GM19438 (cell line): ENCODE measurements around the gene ASTN1.
"Not testable (repeated sequence)": the region's sequence is repeated elsewhere in the genome, so short reads cannot be mapped to it uniquely, and the experiment has no call there.

Source experiments
- ATAC-seq: cut with Tn5 transposase; IDR thresholded peaks from one replicate; pipeline ENCODE4 v1.9.1; 2021; ENCODE audit warnings: low read depth; ENCODE audit not compliant: unreplicated experiment

ASTN1 gene

DNA sequence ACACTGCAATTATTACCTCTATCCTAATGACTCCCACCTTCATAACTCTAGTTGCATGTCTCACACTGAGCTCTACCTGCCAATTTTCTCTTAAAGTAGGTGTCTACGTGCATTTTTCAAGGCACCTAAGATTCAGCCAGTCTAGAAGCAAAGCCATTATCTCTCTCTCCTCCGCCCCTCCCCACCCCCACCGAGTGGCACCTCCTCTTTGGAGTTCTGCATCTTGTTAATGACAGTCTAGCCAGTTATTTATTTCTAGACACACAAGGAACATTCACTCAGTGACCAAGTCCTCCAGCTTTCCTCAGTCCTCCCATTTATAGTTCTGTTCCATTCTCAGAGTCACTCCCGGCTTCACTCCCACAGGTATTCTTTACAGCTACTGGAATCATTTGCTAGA, 47.6 kb downstream of the ASTN1 start:
- no peak for ATAC-seq

DNA sequence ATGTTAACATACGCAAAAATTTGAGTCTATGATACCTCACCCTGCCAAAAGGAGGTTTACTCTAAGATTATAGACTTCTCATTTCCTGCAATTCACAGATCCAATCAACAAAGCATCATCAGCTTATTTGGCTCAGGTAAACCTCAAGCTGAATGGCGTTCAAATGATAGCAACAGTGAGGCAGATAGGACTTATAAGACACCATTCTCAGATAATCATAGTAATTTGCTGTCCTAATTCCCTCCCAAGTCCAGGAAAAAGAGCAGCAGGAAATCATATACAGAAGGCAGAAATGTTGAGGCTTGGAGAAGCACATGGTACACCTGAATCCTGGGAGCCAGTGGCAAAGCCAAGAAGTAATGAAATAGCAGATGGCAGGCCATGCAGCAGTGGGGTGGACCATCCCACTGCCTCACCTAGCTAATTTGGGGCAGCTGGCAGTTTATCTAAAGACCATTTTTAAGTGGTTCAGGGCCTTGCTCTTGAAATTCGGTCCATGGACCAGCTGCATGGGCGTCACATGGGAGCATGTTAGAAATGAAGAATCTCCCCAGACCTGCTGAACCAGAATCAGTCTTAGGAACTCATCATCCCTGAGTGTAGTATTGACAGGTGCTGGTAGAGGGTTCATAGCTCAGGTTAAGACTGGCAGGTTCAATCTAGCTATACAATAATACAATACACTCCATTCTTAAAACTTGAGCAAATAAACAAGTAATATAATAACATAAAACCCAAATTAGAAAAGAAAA, 57.7 kb downstream of the ASTN1 start:
- no peak for ATAC-seq

DNA sequence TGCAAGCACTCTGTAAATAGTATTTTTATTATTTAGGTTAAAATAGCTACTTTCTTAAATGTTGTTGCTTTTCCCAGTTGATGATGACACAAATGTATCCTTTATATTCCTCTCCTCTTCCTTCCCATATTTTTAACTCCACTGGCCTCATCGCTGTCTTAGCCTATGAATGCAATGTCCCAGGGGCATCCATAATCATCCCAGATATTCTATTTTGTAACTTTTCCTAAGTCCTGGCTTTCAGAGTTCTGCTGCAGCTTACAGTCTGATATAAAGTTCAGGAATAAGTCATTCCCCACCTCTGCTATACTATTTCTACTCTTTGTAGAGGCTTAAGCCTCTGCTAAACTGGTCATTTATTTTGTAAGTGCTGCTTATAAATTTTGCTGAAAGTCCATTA, 58.3 kb downstream of the ASTN1 start:
- no peak for ATAC-seq

DNA sequence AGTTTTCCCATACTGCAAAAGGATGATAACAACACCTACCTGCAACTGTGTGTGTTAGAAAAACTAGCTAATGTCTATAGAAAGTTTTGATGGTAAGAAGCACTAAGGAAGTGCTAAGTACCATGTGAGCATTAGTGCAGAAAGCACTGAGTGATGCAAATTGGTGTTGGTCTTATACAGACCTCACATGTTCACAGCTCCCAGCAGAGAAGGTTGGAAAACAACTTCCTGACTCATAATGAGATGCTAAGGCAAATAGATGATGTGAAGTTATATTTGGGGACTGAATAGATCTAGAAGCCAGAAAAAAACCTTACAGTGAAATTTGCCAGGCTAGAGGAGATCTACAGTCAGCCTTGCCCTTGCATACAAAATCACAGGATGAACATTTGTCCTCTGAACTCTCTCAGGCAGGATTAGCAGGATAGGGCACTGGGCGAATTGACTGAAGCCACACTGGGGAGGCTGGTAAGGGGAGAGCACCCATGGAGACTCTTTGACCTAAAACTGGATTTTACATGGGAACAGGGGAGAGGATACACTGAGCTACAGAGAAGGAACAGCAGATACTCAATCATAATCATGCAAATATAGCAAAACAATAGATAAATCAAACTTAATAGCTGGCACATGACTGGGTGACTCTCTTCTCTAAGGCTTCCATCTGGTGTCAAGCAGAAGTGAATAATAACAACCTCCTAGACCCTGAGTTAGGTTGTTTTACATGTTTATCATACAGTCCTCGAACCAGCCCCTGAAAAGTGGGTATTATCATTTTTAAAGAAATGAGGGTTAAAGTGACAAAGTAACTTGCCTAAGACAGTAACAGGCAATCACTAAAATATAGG, 61.3 kb downstream of the ASTN1 start:
- ATAC-seq = no peak

DNA sequence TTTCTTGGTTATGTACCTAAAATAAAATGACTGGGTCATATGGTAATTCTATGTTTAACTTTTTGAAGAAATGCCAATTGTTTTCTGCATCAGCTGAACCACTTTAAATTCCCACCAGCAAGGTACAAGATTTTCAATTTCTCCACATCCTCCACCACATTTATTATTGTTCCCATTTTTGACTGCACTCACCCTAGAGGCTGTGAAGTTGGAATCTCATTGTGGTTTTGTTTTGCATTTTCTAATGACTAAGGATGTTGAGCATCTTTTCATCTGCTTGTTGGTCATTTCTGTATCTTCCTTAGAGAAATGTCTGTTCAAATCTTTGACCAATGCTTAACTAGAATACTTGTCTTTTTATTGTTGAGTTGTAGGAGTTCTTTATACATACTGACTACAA, 72.5 kb downstream of the ASTN1 start:
- no peak for ATAC-seq

DNA sequence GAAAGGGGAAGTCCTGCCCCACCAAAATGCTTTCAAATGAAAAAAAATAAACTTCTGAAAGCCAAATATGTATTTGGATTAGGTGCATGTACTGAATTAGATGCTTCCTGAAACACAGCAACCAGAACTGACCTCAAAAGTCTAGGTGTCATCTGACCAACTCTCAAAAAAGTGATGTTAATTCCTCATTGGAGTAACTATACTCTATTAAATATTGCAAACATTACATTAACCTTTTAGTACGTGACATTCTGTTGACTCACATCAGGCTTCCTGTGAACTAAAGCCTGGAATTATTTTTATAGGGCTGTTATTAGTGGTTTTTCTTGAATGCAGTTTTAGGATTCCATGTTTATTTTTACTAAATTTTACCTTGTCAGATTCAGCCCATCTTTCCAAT, 73.5 kb downstream of the ASTN1 start:
- ATAC-seq = no peak

DNA sequence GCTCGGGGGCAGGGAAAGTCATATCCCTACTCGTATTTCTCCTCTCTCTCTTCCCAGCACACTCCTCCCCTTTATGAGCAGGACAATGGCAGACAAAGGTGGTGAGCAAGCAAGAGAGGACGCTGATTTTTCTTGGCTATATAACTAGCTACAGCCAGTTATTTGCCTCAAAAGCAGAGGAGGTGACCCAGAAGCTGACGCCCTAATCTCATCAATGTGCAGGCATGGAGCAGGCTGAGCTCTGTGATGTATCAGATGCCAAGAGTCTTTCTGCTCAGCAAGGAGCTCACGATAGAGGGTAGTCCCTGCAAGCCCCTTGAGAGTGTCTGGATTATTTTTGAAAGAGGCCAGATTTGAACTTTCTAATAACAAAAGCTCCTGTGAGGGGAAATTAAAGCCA, 75.5 kb downstream of the ASTN1 start:
- no peak for ATAC-seq

DNA sequence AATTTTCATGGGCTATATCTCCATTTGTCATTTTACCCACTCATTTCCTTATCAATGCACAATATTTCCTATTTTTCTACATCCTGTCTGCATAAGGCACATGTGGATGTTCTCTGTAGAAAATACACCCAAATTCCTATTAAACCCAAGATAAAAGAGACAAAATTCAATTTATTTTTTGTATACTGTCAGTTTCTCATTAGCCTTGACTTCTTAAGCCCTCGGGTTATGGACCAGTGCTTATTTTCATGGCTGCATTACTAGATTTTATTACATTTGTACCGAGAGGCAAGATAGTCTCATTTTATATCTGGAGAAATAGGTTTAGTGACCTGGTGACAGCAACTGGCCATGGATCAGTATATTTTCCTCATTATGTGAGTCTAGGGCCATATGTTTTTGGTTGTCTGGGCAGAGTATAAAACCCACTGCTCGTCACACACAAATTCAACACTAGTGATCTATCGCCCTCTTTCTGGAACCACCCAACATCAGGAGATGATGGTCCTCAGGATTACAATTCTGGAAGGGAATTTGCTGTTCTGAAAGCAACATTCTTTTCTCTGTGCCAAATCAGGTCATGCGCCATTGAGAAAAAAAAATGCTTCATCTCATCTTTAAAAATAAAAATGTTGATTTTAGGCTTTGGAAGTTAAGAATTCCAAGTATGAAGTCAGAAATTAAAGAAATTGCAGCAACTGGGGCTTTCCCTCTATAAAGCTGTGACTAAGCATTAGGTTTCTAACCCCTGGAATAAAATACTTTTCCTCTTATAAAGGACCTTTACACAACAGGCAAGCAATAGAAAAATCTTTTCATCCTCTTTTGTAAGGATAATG, 81.4 kb downstream of the ASTN1 start:
- no peak for ATAC-seq

DNA sequence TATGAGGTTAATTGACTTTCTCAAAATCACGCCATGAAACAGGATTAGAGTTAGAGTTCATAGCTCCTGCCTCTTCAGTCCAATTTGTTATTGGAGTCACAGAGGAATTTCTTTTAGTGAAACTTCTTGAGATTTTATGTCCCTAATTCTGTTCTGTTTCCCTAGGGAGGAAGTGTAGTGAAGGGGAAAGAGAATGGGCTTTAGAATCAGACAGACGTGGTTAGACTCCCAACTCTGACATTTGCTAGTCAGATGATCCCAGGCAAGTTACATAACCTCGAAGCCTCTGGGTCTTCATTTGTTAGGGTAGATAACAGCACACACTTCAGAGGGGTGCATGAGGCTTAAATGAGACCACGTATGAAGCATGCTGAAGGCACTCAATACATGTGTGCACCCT, 83.9 kb downstream of the ASTN1 start:
- no peak for ATAC-seq

DNA sequence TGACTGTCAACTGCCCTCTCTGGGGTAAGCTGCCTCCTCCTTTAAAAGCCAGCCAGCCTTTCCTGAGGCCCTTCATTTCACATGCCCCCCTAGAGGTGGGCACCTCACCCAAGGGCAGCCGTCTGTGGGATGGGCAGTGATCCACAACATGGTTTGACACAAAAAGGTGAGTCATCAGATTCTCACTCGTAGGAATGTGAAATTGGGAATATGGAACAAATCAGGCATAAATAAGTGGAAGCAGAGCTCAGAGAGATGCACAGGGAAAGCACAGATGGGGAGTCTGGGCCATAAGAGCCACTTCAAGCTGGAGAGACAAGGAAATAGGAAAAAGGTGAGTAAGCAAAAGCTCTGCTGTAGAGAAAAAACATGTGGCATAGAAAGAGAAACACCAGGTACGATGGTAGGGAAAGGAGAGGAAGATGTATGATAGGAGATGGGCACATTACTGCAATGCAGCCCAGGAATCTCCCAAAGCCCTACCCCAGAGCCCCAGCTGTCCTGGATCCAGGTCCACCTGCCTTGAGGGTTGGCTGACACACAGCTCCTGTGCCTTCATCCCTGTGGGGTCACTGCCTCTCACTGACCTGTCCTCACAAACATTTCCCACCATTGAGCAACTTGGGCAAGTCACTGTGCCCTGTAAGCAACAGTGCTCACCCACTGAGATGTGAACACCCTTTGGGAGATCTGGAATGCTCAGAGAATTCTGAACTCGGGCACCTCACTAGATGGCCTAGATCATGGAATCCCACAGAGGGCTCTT, 86.6 kb downstream of the ASTN1 start:
- no peak for ATAC-seq

DNA sequence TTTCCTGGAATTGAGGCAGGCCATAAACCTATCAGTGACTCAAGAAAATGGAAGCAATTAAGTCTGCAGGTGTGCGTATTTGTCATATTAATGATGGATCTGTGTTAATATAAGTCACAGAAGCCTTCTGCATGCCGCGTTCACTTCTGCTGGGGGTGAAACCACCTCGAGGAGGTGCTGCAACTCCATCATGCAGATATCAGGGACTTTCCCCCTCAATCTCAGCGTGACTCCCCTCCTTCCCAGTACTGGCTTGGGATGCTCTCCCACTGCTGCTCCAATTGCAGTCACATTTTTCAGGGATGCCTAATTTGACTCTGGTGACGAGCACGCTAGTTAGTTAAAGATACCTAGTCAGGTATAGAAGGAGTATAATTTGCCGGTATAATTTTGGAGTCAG, 87.5 kb downstream of the ASTN1 start:
- ATAC-seq = no peak

DNA sequence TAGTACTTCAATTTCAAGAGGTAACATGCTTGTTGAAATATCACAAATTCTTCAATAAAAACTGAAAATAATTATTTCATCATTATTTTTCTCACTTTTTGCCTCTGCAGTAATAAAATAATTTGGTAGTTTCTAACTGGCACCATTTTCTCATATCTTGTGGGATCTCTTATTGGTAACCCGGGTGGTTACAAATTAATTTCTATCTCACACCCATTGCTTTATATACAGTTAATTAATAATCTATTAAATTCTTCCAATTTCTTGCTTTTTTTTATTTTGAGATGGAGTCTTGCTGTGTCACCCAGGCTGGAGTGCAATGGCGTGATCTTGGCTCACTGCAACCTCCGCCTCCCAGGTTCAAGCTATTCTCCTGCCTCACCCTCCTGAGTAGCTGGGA, 89.7 kb downstream of the ASTN1 start:
- ATAC-seq = not testable (repeated sequence)

DNA sequence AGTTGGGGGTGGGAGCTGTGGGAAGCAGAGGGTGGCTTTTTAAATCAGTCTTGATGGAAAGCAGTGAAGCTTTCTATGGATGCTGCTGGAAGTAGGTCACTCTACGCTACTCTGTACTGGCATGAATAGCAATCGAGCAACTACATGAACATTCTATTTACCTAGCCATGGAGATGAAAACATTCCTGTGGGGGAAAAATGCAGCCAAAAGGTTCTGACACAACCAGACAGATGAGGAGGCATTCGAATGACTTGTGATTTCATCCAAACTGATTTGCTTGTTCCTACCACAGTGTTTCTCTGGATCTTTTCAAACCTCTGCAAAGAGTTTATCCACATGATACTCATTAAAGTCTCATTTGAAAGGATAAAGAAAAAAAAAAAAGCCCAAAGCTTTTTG, 95.0 kb downstream of the ASTN1 start:
- ATAC-seq = no peak

DNA sequence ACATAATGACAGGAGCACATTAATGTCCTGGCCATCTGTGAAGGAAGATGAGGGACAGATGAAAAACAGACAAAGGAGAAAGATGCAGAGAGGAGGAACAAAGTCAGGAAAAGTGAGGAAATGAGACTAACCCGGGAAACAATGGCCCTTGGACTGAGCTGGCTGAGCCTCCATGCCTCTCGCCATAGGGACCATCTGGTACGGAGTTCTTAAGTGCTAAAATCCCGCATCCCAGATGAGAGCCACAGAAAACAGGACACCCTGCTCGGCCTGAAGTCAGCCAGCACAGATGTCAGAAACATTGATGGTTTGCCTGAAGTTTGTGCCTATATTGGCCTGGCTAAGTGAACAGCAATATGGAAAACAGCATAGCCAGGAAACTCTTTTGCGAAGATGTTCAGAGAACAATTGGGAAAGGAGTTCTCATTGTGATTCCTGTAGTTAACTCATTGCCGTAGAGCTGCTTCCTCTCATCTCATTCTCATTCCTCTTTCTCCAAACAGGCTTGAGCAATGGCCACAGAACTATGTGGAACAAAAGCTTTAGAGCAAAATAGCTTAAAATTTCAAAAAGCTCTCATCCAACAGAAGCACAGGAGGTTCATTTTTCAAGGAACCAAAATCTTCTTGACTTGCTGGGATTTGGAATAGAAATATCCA, 96.6 kb downstream of the ASTN1 start:
- ATAC-seq = no peak

DNA sequence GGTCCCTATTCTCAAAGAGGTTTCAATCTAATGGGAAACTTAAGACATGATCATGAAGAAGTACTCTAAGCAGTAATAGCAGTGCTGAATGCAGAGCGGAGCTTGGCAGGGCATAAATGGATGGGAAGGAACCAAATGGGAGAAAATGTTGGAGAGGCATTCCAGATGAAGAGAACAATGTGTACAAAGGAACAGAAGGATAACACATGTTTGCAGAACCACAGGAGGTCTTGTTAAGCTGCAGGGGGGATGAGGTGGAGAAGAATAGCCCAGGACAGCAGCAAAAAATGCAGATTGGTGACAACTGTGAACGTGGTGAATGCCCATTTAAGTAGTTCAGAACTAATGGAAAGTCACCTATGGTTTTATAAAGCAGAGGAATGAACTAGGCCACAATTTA, 99.1 kb downstream of the ASTN1 start:
- no peak for ATAC-seq

DNA sequence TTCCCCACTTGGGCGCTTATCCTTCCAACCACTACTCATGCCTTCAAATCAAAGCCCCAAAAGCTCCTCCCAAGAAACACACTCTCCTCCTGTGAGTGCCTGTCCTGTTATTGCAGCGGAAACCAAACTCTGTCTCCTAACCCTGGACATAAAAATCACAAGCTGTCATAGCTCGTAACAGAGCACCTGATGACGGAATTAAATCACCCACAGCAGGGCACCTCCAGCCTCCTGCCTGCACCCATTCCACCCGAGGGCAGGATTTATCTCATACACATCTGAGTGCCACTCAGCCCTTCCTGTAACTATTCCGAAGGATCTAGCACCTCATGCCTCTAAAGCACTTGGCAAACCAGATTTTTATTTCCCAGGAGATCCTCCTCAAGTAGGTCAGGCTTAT, 100.9 kb downstream of the ASTN1 start:
- ATAC-seq = no peak

DNA sequence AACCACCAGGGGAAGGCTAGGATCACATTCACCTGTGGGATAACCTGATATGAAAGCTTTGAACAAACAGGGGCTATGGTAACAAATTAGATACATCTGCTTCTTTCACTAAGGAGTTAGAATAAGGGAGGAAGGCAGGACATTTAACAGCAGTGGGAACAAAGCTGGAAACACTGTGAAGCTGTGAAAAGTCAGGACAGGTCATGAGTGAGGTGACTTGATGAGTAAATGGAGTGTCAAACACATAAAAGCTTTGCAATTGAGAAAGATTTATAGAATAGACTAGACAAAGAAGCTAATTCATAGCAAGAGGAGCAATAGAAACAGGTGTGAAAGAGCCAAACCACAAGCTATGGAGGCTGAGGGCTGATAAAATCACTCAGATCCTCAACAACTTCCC, 110.0 kb downstream of the ASTN1 start:
- ATAC-seq = no peak

DNA sequence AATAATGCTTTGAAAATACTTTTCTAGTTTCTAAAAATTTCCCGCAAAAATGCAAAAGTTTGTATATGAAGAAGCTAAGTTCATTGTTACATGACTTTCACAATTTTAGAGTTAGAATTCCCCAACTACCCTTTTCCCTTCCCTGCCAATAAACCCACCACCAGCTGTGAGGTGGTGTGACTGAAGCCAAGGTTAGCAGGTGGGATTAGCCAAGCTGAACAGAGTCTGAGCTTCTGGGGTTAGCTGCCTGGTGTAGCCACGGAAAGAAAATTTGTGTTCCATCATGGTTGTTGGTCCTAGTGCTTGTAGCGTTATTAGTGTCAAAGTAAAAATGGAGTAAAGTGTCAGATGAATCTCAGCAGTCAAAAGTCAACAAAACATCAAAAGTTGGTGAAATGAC, 110.9 kb downstream of the ASTN1 start:
- ATAC-seq = no peak

DNA sequence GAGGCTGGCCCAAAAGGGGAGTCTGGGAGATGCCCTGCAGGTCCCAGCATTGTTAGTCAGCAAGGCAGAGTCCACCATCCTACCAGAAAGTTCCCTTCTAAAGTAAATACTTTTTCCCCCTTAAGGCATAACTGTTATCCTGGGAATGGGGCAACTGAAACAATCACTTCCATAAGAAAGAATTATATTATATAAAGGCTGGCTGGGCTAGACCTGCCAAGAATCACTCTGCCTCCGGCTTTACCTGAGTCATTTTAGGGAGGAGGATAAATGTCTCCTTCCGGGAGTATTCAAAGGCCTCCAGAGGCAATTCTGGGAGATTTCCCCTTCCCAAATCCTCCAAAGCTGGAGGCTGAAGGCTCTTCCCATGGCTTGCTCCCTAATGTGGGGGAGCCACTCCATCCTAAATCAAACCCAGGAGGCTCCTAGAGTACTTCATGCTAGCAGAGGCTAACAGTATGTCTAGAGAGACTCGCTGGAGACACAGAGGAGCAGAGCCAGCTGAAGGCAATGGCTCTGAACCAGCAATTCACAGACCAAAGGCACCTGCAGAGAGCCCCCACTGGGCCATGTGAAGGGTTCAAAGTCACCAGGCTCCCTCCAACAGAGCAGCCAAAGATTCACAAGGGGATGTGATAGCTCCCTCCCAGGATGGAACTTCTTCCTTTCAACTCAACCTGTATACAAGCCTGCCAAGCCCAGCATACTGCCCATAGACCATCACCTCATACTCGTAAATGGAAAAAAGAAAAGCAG, 116.0 kb downstream of the ASTN1 start:
- no peak for ATAC-seq
